GM21528 (cell line): Measurements from ENCODE around the gene TNNI3K.
"Not testable (repeated sequence)": the region's sequence is repeated elsewhere in the genome, so short reads cannot be mapped to it uniquely, and the experiment has no call there.

ENCODE experiments used
- ATAC-seq: cut with Tn5 transposase; IDR thresholded peaks from one replicate; pipeline ENCODE4 v1.9.1; 2021; ENCODE audit warnings: mild to moderate bottlenecking, moderate library complexity; ENCODE audit not compliant: unreplicated experiment, low FRiP score

The TNNI3K gene

GRCh38 chr1:74235153-74235552 lies at the start of gene TNNI3K:
Gene TNNI3K, plus strand, starts transcription at chr1:74235387. Its CDS starts 65 bp downstream, at chr1:74235452.
- ATAC-seq: no peak

- no peak for ATAC-seq
These were observed 41.3 kb upstream of the TNNI3K start for GRCh38 chr1:74193908-74194307.

- no peak for ATAC-seq
These were observed 39.8 kb upstream of the TNNI3K start for GRCh38 chr1:74195339-74195738.

GRCh38 chr1:74197255-74197654 lies 37.9 kb upstream of the TNNI3K start:
- no peak for ATAC-seq

- ATAC-seq: peak; percentile 97
These were observed 37.3 kb upstream of the TNNI3K start, which contains the start of the genes FPGT and LRRIQ3 for GRCh38 chr1:74197657-74198552. Gene FPGT, plus strand, starts transcription at chr1:74198242. Its CDS starts 37 bp downstream, at chr1:74198279. Gene LRRIQ3, minus strand, starts transcription at chr1:74198176. Its CDS starts 14,492 bp downstream, at chr1:74183684.

GRCh38 chr1:74199504-74199903 lies 35.7 kb upstream of the TNNI3K start:
- no peak for ATAC-seq

GRCh38 chr1:74205266-74205665 lies 29.9 kb upstream of the TNNI3K start:
- no peak for ATAC-seq

- no peak for ATAC-seq
These were observed 20.0 kb upstream of the TNNI3K start for GRCh38 chr1:74215229-74215628.

- no peak for ATAC-seq
These were observed 12.5 kb upstream of the TNNI3K start for GRCh38 chr1:74222701-74223100.

GRCh38 chr1:74223453-74223852 lies 11.7 kb upstream of the TNNI3K start:
- no peak for ATAC-seq

- ATAC-seq: no peak
These were observed 1.3 kb downstream of the TNNI3K start for GRCh38 chr1:74236440-74236839.

- ATAC-seq: no peak
These were observed 1.8 kb downstream of the TNNI3K start for GRCh38 chr1:74237035-74237434.

GRCh38 chr1:74237787-74238186 lies 2.6 kb downstream of the TNNI3K start:
- ATAC-seq: no peak

GRCh38 chr1:74245168-74245772 lies 10.1 kb downstream of the TNNI3K start:
- ATAC-seq: no peak

- no peak for ATAC-seq
These were observed 11.1 kb downstream of the TNNI3K start for GRCh38 chr1:74246315-74246714.

GRCh38 chr1:74247881-74248528 lies 12.8 kb downstream of the TNNI3K start:
- no peak for ATAC-seq

- ATAC-seq: not testable (repeated sequence)
These were observed 18.1 kb downstream of the TNNI3K start for GRCh38 chr1:74253243-74253824.

GRCh38 chr1:74266001-74266400 lies 30.8 kb downstream of the TNNI3K start:
- ATAC-seq: no peak

GRCh38 chr1:74271503-74271902 lies 36.3 kb downstream of the TNNI3K start:
- ATAC-seq: no peak

- no peak for ATAC-seq
These were observed 45.6 kb downstream of the TNNI3K start for GRCh38 chr1:74280642-74281396.
